ENCODE results near the gene RYR1. TPM values are rescaled to one million over a fixed set of nuclear protein-coding genes. Genes with fewer than 3 reads are reported as not detected.
"Not testable (repeated sequence)": the region's sequence is repeated elsewhere in the genome, so short reads cannot be mapped to it uniquely, and the experiment has no call there.

Gene RYR1
- total and polyA plus RNA-seq, 4 donors = 2.8 to 7.6 (median 4.0) TPM

DNA sequence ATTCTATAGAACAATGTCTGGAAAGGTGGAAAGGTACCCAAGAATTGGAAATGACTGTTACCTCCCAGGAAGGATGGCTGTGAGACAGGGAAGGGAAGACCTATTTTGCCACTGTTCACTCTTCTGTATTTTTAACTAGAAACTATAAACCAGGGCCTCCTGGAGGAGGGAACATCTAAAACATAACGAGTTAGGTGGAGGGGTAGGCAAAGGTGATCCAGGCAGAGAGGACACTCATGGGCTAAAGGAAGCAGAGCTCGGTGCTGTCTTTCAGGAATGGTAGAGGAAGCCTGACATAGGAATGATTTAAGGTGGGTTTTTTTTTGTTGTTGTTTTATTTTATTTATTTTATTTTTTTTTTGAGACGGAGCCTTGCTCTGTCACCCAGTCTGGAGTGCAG lies 191.3 kb downstream of the RYR1 start:
- no peaks in the 10 kb centered on the region for H3K9me3 ChIP-seq (ENCODE audit: control insufficient read depth in 4 of 4, insufficient read depth in 3 of 4, low read length in 3 of 4)
- H3K4me3 ChIP-seq = no peak overlapping the region
- DNase-seq = no peak
- no peak for ATAC-seq (ENCODE audit: insufficient read depth, low FRiP score)
- H3K9ac ChIP-seq (ENCODE audit: insufficient read depth in 1 of 2, low read length in 2 of 2) = no peak overlapping the region
- H3K27me3 ChIP-seq (ENCODE audit: control insufficient read depth in 3 of 3, insufficient read depth in 3 of 3, low read length in 2 of 3) = no peaks in the 10 kb centered on the region
- peaks cover 2 to 5% (median 4%) of the 10 kb centered on the region in 5 donors for H3K4me1 ChIP-seq (ENCODE audit: control insufficient read depth in 5 of 5, insufficient read depth in 5 of 5, low read length in 5 of 5)
- 86 to 92% methylated on average over 3 of the region's 3 CpGs for WGBS, 2 donors
- no peak overlapping the region for H3K27ac ChIP-seq (ENCODE audit: low read depth in 1 of 2, low read length in 1 of 2)
- H3K36me3 ChIP-seq (ENCODE audit: control insufficient read depth in 4 of 4, insufficient read depth in 4 of 4, low read length in 4 of 4) = peaks cover 18 to 54% (median 35%) of the 10 kb centered on the region in 4 donors
- TF ChIP-seq, protein P1, sequence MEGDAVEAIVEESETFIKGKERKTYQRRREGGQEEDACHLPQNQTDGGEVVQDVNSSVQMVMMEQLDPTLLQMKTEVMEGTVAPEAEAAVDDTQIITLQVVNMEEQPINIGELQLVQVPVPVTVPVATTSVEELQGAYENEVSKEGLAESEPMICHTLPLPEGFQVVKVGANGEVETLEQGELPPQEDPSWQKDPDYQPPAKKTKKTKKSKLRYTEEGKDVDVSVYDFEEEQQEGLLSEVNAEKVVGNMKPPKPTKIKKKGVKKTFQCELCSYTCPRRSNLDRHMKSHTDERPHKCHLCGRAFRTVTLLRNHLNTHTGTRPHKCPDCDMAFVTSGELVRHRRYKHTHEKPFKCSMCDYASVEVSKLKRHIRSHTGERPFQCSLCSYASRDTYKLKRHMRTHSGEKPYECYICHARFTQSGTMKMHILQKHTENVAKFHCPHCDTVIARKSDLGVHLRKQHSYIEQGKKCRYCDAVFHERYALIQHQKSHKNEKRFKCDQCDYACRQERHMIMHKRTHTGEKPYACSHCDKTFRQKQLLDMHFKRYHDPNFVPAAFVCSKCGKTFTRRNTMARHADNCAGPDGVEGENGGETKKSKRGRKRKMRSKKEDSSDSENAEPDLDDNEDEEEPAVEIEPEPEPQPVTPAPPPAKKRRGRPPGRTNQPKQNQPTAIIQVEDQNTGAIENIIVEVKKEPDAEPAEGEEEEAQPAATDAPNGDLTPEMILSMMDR (IDR thresholded peaks at IDR 0.05; ENCODE audit: control extremely low read depth, extremely low read depth) = no peak

DNA sequence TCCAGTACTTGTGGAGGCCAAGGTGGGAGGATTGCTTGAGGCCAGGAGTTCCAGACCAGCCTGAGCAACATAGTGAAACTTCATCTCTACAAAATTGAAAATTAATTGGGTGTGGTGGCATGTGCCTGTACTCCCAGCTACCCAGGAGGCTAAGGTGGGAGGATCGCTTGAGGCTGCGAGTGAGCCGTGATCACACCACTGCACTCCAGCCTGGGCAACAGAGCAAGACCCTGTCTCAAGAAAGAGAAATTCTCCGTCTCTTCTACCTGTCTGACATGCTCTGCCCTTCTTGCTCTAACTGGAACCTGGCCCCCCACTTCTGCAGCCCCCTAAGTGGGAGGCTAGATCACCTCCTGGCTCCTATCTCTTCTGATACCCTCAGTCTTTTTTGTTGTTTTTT lies 192.9 kb downstream of the RYR1 start:
- Histone ChIP-seq H3K9me3 (ENCODE audit: control insufficient read depth in 4 of 4, insufficient read depth in 3 of 4, low read length in 3 of 4) (no peaks in the 10 kb centered on the region), H3K36me3 (ENCODE audit: control insufficient read depth in 4 of 4, insufficient read depth in 4 of 4, low read length in 4 of 4) (peaks cover 17 to 48% (median 30%) of the 10 kb centered on the region in 4 donors), H3K4me3 (no peak overlapping the region), H3K4me1 (ENCODE audit: control insufficient read depth in 5 of 5, insufficient read depth in 5 of 5, low read length in 5 of 5) (no peaks in the 10 kb centered on the region), H3K9ac (ENCODE audit: insufficient read depth in 1 of 2, low read length in 2 of 2) (no peak overlapping the region), H3K27me3 (ENCODE audit: control insufficient read depth in 3 of 3, insufficient read depth in 3 of 3, low read length in 2 of 3) (no peaks in the 10 kb centered on the region), H3K27ac (ENCODE audit: low read depth in 1 of 2, low read length in 1 of 2) (no peak overlapping the region)
- ATAC-seq (ENCODE audit: insufficient read depth, low FRiP score) (no peak), DNase-seq (no peak)
- 94 to 97% methylated on average over 4 of the region's 4 CpGs for WGBS, 2 donors
- TF ChIP-seq, protein P1 (IDR thresholded peaks at IDR 0.05; ENCODE audit: control extremely low read depth, extremely low read depth) = no peak

DNA sequence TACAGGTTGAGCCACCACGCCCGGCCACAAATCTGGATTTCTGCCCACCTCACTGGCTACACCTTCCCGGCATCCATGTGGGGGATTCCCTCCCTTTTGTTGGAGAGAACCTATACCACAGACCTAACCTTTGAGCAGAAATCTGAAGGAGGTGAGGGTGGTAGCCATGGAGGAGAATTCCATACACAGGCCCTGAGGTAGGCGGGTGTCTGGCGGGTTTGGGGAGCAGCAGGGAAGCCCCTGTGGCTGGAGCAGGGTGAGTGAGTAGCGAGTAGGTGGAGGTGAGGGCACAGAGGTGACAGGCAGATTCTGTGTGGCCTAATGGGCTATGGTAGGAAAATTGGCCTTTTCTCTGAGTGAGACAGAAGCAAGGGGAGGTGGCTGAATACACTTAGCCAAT lies 196.1 kb downstream of the RYR1 start:
- DNase-seq = no peak
- ATAC-seq (ENCODE audit: insufficient read depth, low FRiP score) = no peak
- WGBS, 2 donors = 90 to 98% methylated on average over 6 of the region's 6 CpGs
- Histone ChIP-seq H3K9me3 (ENCODE audit: control insufficient read depth in 4 of 4, insufficient read depth in 3 of 4, low read length in 3 of 4) (peaks cover 0 to 2% (median 0%) of the 10 kb centered on the region in 4 donors), H3K4me1 (ENCODE audit: control insufficient read depth in 5 of 5, insufficient read depth in 5 of 5, low read length in 5 of 5) (no peaks in the 10 kb centered on the region), H3K9ac (ENCODE audit: insufficient read depth in 1 of 2, low read length in 2 of 2) (no peak overlapping the region), H3K4me3 (no peak overlapping the region), H3K27me3 (ENCODE audit: control insufficient read depth in 3 of 3, insufficient read depth in 3 of 3, low read length in 2 of 3) (no peaks in the 10 kb centered on the region), H3K27ac (ENCODE audit: low read depth in 1 of 2, low read length in 1 of 2) (no peak overlapping the region), H3K36me3 (ENCODE audit: control insufficient read depth in 4 of 4, insufficient read depth in 4 of 4, low read length in 4 of 4) (peaks cover 8 to 42% (median 20%) of the 10 kb centered on the region in 4 donors)
- TF ChIP-seq, protein P1 (IDR thresholded peaks at IDR 0.05; ENCODE audit: control extremely low read depth, extremely low read depth) = no peak

DNA sequence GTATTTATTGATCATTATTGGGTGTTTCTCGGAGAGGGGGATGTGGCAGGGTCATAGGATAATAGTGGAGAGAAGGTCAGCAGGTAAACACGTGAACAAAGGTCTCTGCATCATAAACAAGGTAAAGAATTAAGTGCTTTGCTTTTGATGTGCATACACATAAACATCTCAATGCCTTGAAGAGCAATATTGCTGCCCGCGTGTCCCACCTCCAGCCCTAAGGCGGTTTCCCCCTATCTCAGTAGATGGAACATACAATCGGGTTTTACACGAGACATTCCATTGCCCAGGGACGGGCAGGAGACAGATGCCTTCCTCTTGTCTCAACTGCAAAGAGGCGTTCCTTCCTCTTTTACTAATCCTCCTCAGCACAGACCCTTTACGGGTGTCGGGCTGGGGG lies 197.8 kb downstream of the RYR1 start:
- H3K9me3 ChIP-seq (ENCODE audit: control insufficient read depth in 4 of 4, insufficient read depth in 3 of 4, low read length in 3 of 4); H3K9ac ChIP-seq (ENCODE audit: insufficient read depth in 1 of 2, low read length in 2 of 2); DNase-seq; ATAC-seq (ENCODE audit: insufficient read depth, low FRiP score); H3K4me1 ChIP-seq (ENCODE audit: control insufficient read depth in 5 of 5, insufficient read depth in 5 of 5, low read length in 5 of 5); H3K4me3 ChIP-seq; H3K27me3 ChIP-seq (ENCODE audit: control insufficient read depth in 3 of 3, insufficient read depth in 3 of 3, low read length in 2 of 3): not testable (repeated sequence)
- 38 to 49% methylated on average over 11 of the region's 11 CpGs for WGBS, 2 donors
- H3K36me3 ChIP-seq (ENCODE audit: control insufficient read depth in 4 of 4, insufficient read depth in 4 of 4, low read length in 4 of 4) = peaks cover 8 to 30% (median 21%) of the 10 kb centered on the region in 4 donors
- H3K27ac ChIP-seq (ENCODE audit: low read depth in 1 of 2, low read length in 1 of 2) = peak overlapping the region in 1 of 2 donors; percentile 49

DNA sequence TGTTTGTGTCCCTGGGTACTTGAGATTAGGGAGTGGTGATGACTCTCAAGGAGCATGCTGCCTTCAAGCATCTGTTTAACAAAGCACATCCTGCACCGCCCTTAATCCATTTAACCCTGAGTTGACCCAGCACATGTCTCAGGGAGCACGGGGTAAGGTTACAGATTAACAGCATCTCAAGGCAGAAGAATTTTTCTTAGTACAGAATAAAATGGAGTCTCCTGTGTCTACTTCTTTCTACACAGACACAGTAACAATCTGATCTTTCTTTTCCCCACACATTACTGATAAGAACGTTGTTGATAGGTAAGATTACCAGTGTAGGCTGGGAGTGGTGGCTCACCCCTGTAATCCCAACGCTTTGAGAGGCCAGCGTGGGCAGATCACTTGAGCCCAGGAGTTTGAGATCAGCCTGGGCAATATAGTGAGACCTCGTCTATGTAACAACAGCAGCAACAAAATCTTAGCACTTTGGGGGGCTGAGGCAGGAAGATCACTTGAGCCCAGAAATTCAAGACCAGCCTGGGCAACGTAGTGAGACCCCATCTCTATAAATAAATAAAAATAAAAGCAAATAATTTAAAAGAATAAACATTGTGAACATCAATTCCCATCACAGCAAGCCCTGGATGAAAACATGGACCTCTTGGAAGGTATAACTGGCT lies 198.5 kb downstream of the RYR1 start:
- peak overlapping the region in 1 of 2 donors; percentile 59 for H3K27ac ChIP-seq (ENCODE audit: low read depth in 1 of 2, low read length in 1 of 2)
- not testable (repeated sequence) for H3K4me1 ChIP-seq (ENCODE audit: control insufficient read depth in 5 of 5, insufficient read depth in 5 of 5, low read length in 5 of 5); H3K4me3 ChIP-seq; DNase-seq; H3K9ac ChIP-seq (ENCODE audit: insufficient read depth in 1 of 2, low read length in 2 of 2); H3K9me3 ChIP-seq (ENCODE audit: control insufficient read depth in 4 of 4, insufficient read depth in 3 of 4, low read length in 3 of 4); ATAC-seq (ENCODE audit: insufficient read depth, low FRiP score); H3K27me3 ChIP-seq (ENCODE audit: control insufficient read depth in 3 of 3, insufficient read depth in 3 of 3, low read length in 2 of 3)
- H3K36me3 ChIP-seq (ENCODE audit: control insufficient read depth in 4 of 4, insufficient read depth in 4 of 4, low read length in 4 of 4) = peaks cover 8 to 26% (median 20%) of the 10 kb centered on the region in 4 donors
- 59 to 77% methylated on average over 7 of the region's 7 CpGs for WGBS, 2 donors
